GM12872 (cell line): ENCODE data around the gene PYROXD2.

Experiments
- CTCF ChIP-seq: IDR thresholded peaks from 3 replicates; pipeline ENCODE4 v1.5.1; 2011; ENCODE audit warnings: low read depth, mild to moderate bottlenecking, low read length, moderate library complexity; ENCODE audit not compliant: insufficient read depth

Gene PYROXD2

GRCh38 chr10:98417973-98418664 is 3.1 kb upstream of the PYROXD2 start:
- no peak for TF ChIP-seq CTCF

GRCh38 chr10:98417481-98417959 is 2.5 kb upstream of the PYROXD2 start:
- no peak for TF ChIP-seq CTCF

DNA sequence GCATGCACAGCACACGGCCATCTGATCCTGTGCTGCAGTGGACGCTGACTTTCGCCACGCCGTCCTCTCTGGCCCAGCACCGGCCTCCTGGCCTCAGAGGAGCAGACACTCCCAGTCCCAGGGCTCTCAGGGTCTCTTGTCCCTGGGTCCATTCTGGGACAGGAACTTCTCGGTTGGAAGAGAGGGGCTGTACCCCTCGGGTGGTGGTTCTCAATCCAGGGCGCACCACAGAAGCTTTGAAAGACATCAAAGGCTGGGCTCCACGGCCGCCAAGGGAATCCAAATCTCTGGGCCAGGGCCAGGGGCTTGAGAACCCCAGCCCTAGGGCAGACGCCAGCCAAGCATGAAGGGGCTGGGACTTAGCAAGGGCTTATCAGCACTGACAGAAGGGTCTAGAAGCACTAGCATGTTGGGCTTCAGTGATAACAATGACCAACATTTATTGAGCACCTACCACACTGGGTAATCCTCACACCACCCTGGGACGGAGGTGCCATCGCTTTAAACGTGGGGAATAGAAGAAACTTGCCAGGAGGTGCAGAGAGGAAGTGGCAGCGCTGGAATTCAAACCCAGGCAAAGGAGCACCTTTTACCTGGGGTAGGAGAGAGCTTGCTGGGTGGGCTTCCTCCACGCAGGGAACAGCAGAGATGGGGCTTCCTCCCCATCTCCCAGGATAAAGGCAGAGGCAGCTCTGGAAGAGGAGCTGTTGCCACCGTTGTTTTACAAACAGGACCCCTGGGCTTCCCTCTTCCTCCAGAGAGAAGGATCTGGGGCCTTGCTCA is 1.8 kb upstream of the PYROXD2 start:
- TF ChIP-seq CTCF, result no peak

DNA sequence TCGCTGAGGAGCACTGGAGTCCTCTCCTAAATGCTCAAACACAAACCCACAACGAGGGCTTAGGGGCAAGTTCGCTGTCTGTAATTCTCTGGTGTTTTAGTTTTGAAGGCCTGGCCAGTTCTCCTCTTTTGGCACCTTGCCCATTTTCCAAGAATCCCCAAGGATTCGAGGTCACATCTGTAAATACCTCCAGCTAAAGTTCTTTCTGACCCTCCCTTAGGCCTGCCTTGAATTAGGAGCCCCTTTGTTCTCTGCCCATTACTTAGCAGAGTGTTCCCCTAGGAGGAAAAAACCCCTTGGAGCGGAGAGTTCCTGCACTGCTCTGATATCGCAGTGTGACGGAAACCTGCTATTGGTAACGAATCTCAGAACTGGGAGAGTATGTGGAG is 743 bp upstream of the PYROXD2 start:
- TF ChIP-seq CTCF, result no peak

DNA sequence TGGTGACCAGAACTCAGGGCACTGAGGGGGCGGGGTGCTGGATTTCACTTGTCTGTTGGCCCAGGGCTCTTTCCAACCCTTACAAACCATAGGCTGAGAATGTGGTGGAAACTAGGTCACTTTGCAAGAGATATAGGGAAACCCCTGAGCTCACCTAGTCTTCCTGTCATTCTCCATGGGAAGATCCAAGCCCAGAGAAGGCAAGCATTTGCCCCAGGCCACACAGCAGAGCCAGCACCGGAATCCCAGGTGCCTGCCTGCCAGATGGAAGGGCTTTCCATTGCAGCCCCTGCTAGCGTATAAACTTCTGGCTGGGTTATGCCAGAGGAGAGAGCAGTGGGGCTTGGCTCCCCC is 427 bp downstream of the PYROXD2 start:
- no peak for TF ChIP-seq CTCF

DNA sequence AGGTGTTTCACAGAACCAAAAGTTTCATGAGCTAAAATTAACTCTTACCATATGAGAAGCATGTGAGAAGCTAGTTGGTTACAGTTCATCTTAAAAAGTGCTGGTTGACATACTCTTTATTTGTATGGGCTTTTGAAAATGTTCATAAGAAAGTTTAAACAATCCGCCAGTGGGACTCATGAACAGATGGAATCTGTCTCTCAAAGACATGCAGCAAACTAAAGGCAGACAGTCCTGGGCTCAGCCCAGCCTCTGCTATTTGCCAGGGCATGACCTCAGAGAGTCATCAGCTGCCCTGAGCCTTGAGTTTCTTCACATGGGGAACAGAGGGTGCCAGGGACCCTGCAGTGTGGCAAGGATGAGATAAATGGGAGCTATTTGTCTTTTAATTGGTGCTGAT is 3.2 kb downstream of the PYROXD2 start:
- no peak for TF ChIP-seq CTCF

DNA sequence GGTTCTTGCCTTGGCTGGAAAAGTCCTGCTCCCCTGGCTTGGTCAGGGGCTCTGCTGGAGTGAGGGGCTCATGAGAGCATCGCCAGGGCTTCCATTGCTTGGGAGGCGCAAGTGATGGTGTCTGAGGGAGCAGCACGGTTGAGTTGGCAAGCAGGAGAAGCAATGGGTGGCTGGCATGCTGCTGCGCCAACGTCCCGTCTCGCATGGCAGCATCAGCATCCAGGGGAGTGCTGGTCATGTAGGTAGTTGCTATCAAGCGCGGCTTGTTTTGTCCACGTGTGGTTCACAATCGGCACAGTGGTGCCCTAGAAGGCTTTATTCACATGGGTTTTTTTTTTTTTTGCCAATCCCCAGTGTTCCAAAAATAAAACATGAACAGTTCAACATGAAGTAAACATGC is 3.8 kb downstream of the PYROXD2 start:
- no peak for TF ChIP-seq CTCF
